Progenitor cell of endocrine pancreas (in vitro differentiated cells): ENCODE results near the gene FAM163B. TPM values are rescaled to one million over a fixed set of nuclear protein-coding genes. Genes with fewer than 3 reads are reported as not detected.

Experiments used
- DNase-seq: peaks from one replicate; pipeline ENCODE4 v3.0.0; 2021; ENCODE audit warnings: low spot score; ENCODE audit not compliant: unreplicated experiment
- H3K27ac Mint-ChIP-seq: 2 replicates; pipeline ENCODE4 v1.8.0; 2021; ENCODE audit warnings: mild to moderate bottlenecking, moderate library complexity, mixed read lengths
- H3K27me3 Mint-ChIP-seq: 2 replicates; pipeline ENCODE4 v1.8.0; 2021; ENCODE audit warnings: mixed read lengths
- H3K36me3 Mint-ChIP-seq: 2 replicates; pipeline ENCODE4 v1.8.0; 2022; ENCODE audit warnings: mixed read lengths; ENCODE audit not compliant: insufficient read depth
- H3K4me1 Mint-ChIP-seq: 2 replicates; pipeline ENCODE4 v1.8.0; 2021; ENCODE audit warnings: low read depth, mixed read lengths
- H3K4me3 Mint-ChIP-seq: 2 replicates; pipeline ENCODE4 v1.8.0; 2021; ENCODE audit warnings: low read depth, mild to moderate bottlenecking, moderate library complexity, mixed read lengths
- H3K9me3 Mint-ChIP-seq: 2 replicates; pipeline ENCODE4 v1.8.0; 2021; ENCODE audit warnings: low read depth, mixed read lengths
- total RNA-seq: library from RNA; stranded (reverse); gene quantifications from 2 replicates; pipeline ENCODE4 v1.2.1, GENCODE V29; 2021
- TF ChIP-seq, protein P1 (sequence below): fragments of 200-600 bp; sonication (generic); IDR thresholded peaks from one replicate; pipeline ENCODE4 v1.5.0; 2021; ENCODE audit warnings: antibody characterized with exemption, mild to moderate bottlenecking; ENCODE audit not compliant: unreplicated experiment

Gene FAM163B
- total RNA-seq, 1 donor from 2014 or later = not detected

DNA sequence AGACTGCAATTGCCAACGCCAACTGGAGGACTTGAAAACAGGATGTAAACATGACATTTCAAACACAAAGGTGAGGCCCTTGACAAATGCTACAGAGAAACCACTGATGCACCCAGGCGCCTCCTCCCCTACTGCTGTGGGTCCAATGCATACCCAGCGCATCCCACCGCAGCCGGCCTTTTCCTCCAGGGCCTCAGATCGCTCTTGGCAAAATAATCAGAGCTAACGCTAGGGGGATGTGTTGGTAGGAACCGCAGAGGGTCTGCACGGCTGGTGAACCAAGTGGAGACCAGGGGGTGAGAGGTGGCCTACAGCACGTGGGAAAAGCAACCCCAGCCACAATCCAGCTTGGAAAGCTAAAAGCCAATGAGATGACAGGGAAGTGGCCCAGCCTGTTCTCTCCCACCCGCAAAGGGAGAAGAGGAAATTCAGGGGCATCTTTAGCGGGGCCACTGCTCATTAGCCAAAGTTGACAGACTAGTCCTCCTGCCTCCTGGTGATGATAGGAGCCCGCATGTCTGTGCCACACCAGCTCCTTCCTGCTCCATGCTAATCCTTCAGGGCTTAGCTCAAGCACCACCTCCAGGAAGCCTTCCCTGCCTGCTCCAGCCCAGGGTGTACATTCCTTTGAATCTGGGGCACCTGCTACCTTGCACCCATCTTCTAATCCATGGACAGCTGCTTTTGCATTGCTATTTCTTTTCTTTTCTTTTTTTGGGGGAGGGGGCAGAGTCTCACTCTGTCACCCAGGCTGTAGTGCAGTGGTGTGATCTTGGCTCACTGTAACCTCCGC lies 5.9 kb downstream of the FAM163B start:
- peaks cover 3% of the 10 kb centered on the region for H3K4me1 Mint-ChIP-seq
- H3K27me3 Mint-ChIP-seq = peaks cover 41% of the 10 kb centered on the region
- H3K4me3 Mint-ChIP-seq = no peak overlapping the region
- TF ChIP-seq, protein P1, sequence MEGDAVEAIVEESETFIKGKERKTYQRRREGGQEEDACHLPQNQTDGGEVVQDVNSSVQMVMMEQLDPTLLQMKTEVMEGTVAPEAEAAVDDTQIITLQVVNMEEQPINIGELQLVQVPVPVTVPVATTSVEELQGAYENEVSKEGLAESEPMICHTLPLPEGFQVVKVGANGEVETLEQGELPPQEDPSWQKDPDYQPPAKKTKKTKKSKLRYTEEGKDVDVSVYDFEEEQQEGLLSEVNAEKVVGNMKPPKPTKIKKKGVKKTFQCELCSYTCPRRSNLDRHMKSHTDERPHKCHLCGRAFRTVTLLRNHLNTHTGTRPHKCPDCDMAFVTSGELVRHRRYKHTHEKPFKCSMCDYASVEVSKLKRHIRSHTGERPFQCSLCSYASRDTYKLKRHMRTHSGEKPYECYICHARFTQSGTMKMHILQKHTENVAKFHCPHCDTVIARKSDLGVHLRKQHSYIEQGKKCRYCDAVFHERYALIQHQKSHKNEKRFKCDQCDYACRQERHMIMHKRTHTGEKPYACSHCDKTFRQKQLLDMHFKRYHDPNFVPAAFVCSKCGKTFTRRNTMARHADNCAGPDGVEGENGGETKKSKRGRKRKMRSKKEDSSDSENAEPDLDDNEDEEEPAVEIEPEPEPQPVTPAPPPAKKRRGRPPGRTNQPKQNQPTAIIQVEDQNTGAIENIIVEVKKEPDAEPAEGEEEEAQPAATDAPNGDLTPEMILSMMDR = peak; percentile 43
- no peaks in the 10 kb centered on the region for H3K36me3 Mint-ChIP-seq
- DNase-seq = no peak
- H3K27ac Mint-ChIP-seq = no peak overlapping the region
- no peaks in the 10 kb centered on the region for H3K9me3 Mint-ChIP-seq

- TF ChIP-seq, protein P1 = no peak
- no peak overlapping the region for H3K4me3 Mint-ChIP-seq
- H3K27ac Mint-ChIP-seq = no peak overlapping the region
- H3K4me1 Mint-ChIP-seq = peaks cover 3% of the 10 kb centered on the region
- no peaks in the 10 kb centered on the region for H3K36me3 Mint-ChIP-seq
- peaks cover 3% of the 10 kb centered on the region for H3K9me3 Mint-ChIP-seq
- no peak for DNase-seq
- peaks cover 30% of the 10 kb centered on the region for H3K27me3 Mint-ChIP-seq
Measured at GRCh38 chr9:133602277-133602676, 6.9 kb downstream of the FAM163B start.

DNA sequence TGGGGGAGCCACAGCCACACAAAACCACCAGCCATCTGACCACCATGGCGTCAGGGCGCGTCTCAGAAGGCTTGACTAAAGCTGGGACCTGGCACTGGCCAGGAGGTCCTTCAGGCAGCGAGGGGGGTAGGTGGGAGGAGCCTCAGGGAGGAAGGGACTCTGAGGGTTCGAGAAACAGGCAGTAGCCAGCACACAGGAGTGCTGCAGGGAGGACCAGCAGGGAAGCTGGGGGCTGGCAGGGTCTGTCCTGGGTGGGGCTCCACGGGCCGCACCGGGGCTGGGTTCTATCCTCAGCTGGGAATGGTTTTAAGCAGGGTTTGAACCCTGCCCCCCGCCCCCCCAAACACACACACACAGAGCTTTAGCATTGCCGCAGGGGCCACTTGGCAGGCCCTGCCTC lies 7.4 kb downstream of the FAM163B start:
- Mint-ChIP-seq H3K27me3 (peaks cover 25% of the 10 kb centered on the region), H3K36me3 (peaks cover 1% of the 10 kb centered on the region), H3K4me3 (no peak overlapping the region), H3K4me1 (peaks cover 3% of the 10 kb centered on the region), H3K27ac (no peak overlapping the region), H3K9me3 (peaks cover 8% of the 10 kb centered on the region)
- no peak for DNase-seq
- TF ChIP-seq, protein P1 = no peak

- peaks cover 3% of the 10 kb centered on the region for H3K4me1 Mint-ChIP-seq
Measured at GRCh38 chr9:133600739-133601138, 8.4 kb downstream of the FAM163B start.

GRCh38 chr9:133599470-133600173 lies 9.6 kb downstream of the FAM163B start:
- Mint-ChIP-seq H3K27me3 (peaks cover 11% of the 10 kb centered on the region), H3K9me3 (peaks cover 8% of the 10 kb centered on the region), H3K36me3 (peaks cover 1% of the 10 kb centered on the region), H3K27ac (no peak overlapping the region), H3K4me3 (no peak overlapping the region), H3K4me1 (peaks cover 3% of the 10 kb centered on the region)
- TF ChIP-seq, protein P1 = no peak
- DNase-seq = no peak

More at GRCh38 chr9:133600739-133601138, 8.4 kb downstream of the FAM163B start:
- H3K4me3 Mint-ChIP-seq = no peak overlapping the region
- no peak for DNase-seq
- TF ChIP-seq, protein P1 = no peak
- H3K27me3 Mint-ChIP-seq = peaks cover 15% of the 10 kb centered on the region
- no peak overlapping the region for H3K27ac Mint-ChIP-seq
- peaks cover 8% of the 10 kb centered on the region for H3K9me3 Mint-ChIP-seq
- H3K36me3 Mint-ChIP-seq = peaks cover 1% of the 10 kb centered on the region
